GM12892 (cell line): Measurements from ENCODE around the gene PLPP2.

Source experiments
- DNase-seq: peaks from one replicate; pipeline ENCODE4 v3.0.0; 2011; ENCODE audit not compliant: insufficient read length
- FAIRE-seq: peaks from 2 replicates; lab custom pipeline; 2011; peaks lifted over from hg19 to GRCh38; lab: Jason Lieb, UNC
- POLR2A ChIP-seq: IDR thresholded peaks from 2 replicates; pipeline ENCODE4 v1.6.1; 2011; ENCODE audit warnings: low read depth, low read length, control low read depth
- POLR2AphosphoS5 ChIP-seq: IDR thresholded peaks from 2 replicates; pipeline ENCODE4 v1.6.1; 2011; ENCODE audit warnings: low read depth, low read length, control low read depth
- TAF1 ChIP-seq: IDR thresholded peaks from 2 replicates; pipeline ENCODE4 v1.6.1; 2011; ENCODE audit warnings: low read depth, mild to moderate bottlenecking, control low read depth, low read length, borderline replicate concordance

Gene PLPP2

GRCh38 chr19:327291-328024 lies 36.3 kb upstream of the PLPP2 start:
- TF ChIP-seq POLR2A (no peak), POLR2AphosphoS5 (no peak), TAF1 (no peak)
- FAIRE-seq (no peak), DNase-seq (no peak)

- DNase-seq (no peak), FAIRE-seq (no peak)
- no peak for TF ChIP-seq POLR2AphosphoS5
- TF ChIP-seq POLR2A, result no peak
- no peak for TF ChIP-seq TAF1
These were observed 35.7 kb upstream of the PLPP2 start for GRCh38 chr19:326871-327270.

DNA sequence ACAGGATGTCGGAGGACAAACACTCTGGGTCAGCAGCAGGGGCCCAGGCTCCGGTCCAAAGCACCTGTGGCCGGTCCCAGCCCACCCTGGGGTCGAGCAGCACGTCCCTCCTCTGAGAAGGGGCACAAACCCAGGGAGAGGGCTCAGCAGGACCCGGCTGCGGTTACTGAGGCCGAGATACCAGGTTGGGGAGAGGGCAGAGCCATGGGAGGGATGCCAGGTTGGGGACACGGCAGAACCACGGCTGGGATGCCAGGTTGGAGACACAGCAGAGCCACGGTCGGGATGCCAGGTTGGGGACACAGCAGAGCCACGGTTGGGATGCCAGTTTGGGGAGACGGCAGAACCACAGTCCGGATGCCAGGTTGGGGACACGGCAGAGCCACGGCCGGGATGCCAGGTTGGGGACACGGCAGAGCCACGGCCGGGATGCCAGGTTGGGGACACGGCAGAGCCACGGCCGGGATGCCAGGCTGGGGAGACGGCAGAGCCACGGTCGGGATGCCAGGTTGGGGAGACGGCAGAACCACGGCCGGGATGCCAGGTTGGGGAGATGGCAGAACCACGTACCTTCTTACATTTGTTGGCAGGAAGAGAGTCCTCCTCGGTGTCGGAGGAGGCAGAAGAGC lies 34.8 kb upstream of the PLPP2 start:
- no peak for TF ChIP-seq POLR2A
- no peak for TF ChIP-seq TAF1
- TF ChIP-seq POLR2AphosphoS5, result no peak
- no peak for FAIRE-seq
- DNase-seq, result no peak

GRCh38 chr19:325173-325936 lies 34.2 kb upstream of the PLPP2 start:
- DNase-seq (no peak), FAIRE-seq (no peak)
- TF ChIP-seq TAF1, result no peak

GRCh38 chr19:324716-325115 lies 33.5 kb upstream of the PLPP2 start:
- TF ChIP-seq POLR2A (no peak), TAF1 (no peak), POLR2AphosphoS5 (no peak)
- no peak for FAIRE-seq
- DNase-seq, result no peak

GRCh38 chr19:322616-323015 lies 31.4 kb upstream of the PLPP2 start:
- FAIRE-seq (no peak), DNase-seq (no peak)
- TF ChIP-seq TAF1, result no peak
- TF ChIP-seq POLR2A, result no peak
- no peak for TF ChIP-seq POLR2AphosphoS5

DNA sequence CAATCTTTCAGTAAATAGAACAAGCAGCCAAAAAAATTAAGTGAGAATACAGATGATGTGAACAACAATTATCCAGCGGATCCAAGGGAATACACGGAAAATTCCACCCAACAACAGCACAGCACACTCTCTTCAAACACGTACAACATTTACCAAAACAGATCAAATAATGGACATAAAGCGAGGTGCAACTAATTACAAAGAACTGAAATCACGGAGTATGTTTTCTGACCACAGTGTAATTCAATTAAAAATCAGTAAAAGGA lies 27.2 kb upstream of the PLPP2 start:
- no peak for FAIRE-seq

DNA sequence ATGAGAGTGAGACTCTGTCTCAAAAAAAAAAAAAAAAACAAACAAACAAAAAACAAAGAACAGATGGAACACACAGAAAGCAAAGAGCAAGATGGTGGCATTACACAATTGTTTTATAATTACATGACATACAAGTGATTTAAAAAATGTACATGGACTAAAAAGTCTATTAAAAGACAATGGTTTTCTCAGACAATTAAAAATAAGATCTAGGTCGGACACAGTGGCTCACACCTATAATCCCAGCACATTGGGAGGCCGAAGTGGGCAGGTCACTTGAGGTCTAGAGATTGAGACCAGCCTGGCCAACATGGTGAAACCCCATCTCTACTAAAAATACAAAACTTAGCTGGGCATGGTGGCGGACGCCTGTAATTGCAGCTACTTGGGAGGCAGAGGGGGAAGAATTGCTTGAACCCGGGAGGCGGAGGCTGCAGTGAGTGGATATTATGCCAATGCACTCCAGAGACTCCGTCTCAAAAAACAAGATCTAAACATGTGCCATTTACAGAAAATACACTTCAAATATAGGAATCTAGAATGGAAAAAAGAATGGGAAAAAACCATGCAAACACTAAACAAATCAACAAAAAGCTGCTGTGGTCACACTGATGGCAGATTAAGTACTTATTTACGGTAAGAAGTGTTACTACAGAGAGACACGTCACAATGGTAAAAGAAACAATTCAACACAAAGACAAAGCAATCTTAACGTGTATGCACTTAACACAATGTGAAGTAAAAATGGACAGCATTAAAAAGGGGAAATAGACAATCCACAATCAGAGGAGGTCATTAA lies 26.7 kb upstream of the PLPP2 start:
- FAIRE-seq (no peak), DNase-seq (no peak)
- TF ChIP-seq POLR2A, result no peak
- TF ChIP-seq POLR2AphosphoS5, result no peak
- no peak for TF ChIP-seq TAF1

More for the DNA sequence above, 27.2 kb upstream of the PLPP2 start:
- no peak for DNase-seq
- no peak for TF ChIP-seq POLR2AphosphoS5
- TF ChIP-seq TAF1, result no peak
- no peak for TF ChIP-seq POLR2A

DNA sequence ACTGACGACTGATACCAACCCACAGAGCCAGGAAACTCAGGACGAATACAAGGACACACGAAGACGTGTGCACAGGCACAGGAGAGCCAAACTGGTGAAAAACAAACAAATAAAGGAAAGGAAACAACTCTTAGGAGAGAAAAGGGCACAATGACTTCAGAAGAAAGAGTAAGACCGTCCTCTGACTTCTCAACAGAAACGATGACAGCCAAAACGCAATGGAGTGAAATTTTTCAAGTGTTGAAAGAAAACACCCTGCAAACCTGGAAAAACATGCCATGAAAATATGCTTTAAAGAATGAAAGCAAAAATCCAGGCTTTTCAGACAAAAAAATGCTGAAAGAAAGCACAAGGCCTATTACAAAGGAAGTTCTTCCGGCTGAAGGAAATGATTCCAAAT lies 24.6 kb upstream of the PLPP2 start:
- no peak for FAIRE-seq
- TF ChIP-seq TAF1, result no peak
- no peak for TF ChIP-seq POLR2AphosphoS5
- TF ChIP-seq POLR2A, result no peak
- no peak for DNase-seq

- FAIRE-seq, result no peak
- DNase-seq, result no peak
- TF ChIP-seq POLR2AphosphoS5, result no peak
- no peak for TF ChIP-seq TAF1
- TF ChIP-seq POLR2A, result no peak
These were observed 23.0 kb upstream of the PLPP2 start for GRCh38 chr19:313988-314815.
